DOHH2 (cell line): ENCODE results near the gene CD163L1.

Experiments
- EZH2phosphoT487 ChIP-seq: fragments of 200-600 bp; sonication (generic); IDR thresholded peaks from 2 replicates; pipeline ENCODE4 v1.6.1; 2017; ENCODE audit warnings: borderline replicate concordance, mild to moderate bottlenecking, antibody characterized with exemption, low read length, moderate library complexity, mixed read lengths
- TF ChIP-seq, protein P1 (sequence below): fragments of 200-600 bp; sonication (generic); IDR thresholded peaks from one replicate; pipeline ENCODE4 v1.5.1; 2014; ENCODE audit warnings: antibody characterized with exemption, mild to moderate bottlenecking, low read depth, low read length; ENCODE audit not compliant: poor library complexity, severe bottlenecking

DNA sequence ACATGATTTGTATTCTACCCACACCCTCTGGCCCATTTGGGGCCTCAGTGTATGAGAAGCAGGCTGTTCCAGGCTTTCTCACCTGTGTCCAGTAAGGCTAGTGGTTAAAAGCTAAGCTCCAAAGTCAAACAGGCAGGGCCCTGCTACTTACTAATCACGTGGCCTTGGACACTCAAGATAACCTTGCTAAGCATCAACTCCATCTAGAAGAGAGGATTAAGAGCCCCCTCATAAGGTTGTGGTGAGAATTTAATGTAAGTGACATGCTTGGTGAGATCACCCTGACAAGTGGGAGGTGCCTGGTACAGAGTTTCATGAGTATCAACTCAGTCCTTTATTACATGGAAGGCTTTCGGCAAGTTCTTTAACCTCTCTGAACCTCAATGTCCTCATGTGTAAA, 122.3 kb downstream of the CD163L1 start:
- TF ChIP-seq, protein P1, sequence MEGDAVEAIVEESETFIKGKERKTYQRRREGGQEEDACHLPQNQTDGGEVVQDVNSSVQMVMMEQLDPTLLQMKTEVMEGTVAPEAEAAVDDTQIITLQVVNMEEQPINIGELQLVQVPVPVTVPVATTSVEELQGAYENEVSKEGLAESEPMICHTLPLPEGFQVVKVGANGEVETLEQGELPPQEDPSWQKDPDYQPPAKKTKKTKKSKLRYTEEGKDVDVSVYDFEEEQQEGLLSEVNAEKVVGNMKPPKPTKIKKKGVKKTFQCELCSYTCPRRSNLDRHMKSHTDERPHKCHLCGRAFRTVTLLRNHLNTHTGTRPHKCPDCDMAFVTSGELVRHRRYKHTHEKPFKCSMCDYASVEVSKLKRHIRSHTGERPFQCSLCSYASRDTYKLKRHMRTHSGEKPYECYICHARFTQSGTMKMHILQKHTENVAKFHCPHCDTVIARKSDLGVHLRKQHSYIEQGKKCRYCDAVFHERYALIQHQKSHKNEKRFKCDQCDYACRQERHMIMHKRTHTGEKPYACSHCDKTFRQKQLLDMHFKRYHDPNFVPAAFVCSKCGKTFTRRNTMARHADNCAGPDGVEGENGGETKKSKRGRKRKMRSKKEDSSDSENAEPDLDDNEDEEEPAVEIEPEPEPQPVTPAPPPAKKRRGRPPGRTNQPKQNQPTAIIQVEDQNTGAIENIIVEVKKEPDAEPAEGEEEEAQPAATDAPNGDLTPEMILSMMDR = no peak
- no peak for TF ChIP-seq EZH2phosphoT487
